HG02759 (cell line): ENCODE data around the gene ZNF598.

Experiments
- ATAC-seq: cut with Tn5 transposase; IDR thresholded peaks from one replicate; pipeline ENCODE4 v1.9.1; 2021; ENCODE audit warnings: mild to moderate bottlenecking, moderate library complexity; ENCODE audit not compliant: unreplicated experiment

ZNF598 gene

GRCh38 chr16:2008009-2008526, 1.6 kb downstream of the ZNF598 start:
- ATAC-seq: no peak

DNA sequence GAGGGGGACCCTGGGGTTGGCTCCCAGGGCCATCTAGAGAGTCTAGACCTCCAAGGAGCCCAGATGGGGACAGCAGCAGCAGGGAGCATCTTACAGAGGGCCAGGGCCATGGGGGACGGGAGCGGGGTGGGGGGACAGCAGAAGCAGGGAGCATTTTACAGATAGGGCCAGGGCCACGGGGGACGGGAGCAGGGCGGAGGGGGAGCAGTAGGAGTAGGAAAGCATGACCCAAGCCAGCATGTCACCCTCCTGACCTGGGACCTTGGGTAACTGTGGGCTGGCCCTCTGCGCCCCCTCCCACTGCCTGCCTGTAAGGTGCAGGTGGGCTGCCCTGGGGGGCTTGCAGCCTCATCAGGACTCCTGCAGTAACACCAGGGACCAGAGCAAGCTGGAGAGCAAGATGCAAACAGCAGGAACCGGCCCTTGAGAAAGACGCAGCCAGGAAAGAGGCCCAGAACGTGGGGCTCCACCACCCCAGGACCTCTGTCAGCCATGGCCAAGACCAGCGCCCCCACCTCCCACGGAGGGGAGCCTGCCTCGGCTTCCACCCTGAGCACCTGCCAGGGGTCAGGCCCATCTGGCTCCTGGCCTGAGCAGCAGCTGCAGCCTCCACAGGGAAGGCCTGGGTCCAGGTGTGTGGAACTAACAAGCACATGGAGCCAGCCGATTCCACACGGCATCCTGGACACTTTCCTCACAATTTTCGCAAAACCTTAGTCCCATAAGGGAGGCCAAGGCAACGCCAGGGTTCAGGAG, 2.4 kb downstream of the ZNF598 start:
- no peak for ATAC-seq

DNA sequence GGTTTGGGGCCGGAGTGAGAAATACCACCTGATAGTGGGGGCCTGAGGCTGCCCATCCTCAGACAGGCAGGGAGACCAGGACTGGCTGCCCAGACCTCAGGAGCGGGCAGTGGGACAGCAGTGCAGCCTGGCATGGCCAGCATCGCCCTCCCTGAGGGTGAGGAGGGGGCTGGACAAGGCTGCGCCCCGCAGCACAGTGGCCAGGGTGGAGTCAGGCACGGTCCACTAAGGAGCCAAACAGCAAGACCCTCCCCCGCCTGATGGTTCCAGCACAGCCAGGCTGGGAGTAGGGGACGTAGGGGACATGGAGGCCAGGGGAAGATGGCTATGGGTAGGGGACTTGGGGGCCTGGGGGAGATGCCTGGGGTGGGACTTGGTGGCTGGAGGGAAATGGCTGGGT, 3.3 kb downstream of the ZNF598 start:
- ATAC-seq: no peak

GRCh38 chr16:2005646-2006045, 4.0 kb downstream of the ZNF598 start:
- ATAC-seq: no peak

GRCh38 chr16:2004795-2005517, 4.7 kb downstream of the ZNF598 start:
- ATAC-seq: no peak

DNA sequence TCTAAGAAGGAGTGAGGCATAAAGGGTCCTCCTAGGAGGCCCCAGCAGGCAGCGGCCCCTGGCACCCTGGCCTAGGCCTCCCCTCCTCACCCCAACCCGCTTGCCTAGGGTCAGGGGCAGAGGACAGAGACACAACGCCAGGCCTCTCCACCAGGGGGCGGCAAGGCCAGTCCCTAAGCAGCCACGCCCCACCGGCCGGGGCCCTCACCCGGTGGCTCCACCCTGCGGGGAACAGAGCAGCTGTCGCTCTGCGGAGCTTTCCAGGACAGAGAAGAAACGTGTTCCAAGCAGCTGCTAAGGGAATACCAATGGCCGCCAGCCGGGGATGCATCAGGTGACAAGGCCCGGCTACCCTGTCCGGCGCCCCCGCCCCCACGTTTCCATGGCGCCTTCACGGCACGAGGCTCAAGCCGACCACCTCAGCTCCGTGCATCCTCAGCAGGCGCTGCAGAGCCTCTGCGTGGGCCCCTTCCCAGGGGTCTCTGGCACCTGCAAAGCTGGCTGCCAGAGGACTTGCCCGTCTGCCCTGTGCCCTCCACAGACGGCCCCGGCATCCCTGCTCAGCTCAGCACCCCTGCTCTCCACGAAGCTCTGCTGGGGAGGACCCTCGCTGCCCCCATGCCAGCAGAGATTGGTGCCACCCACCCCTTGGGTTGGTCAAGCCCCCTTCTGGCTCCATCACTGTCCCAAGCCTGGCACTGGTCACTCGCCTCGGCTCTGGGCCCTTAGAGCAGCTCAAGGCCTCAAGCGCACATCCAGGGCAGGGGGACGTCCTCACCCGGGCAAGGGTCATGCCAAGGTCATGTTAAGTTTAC, 5.6 kb downstream of the ZNF598 start:
- peak; percentile 73 for ATAC-seq

- ATAC-seq: no peak
These were observed 6.3 kb downstream of the ZNF598 start for GRCh38 chr16:2003231-2003826.

- no peak for ATAC-seq
These were observed 7.0 kb downstream of the ZNF598 start for GRCh38 chr16:2002406-2003230.

GRCh38 chr16:2001456-2002355, 7.9 kb downstream of the ZNF598 start:
- ATAC-seq: no peak

- ATAC-seq: no peak
These were observed 8.6 kb downstream of the ZNF598 start for GRCh38 chr16:2001035-2001434.

- ATAC-seq: no peak
These were observed 9.6 kb downstream of the ZNF598 start for GRCh38 chr16:1999866-2000514.

GRCh38 chr16:1998852-1999801, 10.5 kb downstream of the ZNF598 start:
- ATAC-seq: no peak

DNA sequence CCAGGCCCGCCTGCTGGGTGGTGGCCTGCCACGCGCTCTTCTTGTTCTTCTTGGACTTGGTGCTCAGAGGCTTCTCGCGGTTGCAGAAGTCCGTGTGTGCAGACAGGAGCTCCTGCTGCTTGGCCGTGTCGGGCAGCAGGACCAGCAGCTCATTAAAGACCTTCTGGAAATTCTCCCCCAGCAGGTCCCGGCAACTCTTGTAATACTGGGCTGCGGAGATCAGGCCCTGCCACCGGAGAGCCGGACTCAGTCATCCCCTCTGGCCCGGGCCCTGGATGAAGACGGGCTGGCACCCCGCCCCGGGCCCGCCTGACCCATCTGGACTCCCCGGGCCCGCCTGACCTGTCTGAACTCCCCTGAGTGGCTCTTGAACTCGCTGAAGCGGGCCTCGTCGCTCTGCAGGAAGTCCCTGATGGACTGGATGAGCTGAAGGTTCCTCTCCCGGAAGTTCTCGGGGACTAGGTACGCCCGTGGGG, 11.2 kb downstream of the ZNF598 start:
- ATAC-seq: no peak

DNA sequence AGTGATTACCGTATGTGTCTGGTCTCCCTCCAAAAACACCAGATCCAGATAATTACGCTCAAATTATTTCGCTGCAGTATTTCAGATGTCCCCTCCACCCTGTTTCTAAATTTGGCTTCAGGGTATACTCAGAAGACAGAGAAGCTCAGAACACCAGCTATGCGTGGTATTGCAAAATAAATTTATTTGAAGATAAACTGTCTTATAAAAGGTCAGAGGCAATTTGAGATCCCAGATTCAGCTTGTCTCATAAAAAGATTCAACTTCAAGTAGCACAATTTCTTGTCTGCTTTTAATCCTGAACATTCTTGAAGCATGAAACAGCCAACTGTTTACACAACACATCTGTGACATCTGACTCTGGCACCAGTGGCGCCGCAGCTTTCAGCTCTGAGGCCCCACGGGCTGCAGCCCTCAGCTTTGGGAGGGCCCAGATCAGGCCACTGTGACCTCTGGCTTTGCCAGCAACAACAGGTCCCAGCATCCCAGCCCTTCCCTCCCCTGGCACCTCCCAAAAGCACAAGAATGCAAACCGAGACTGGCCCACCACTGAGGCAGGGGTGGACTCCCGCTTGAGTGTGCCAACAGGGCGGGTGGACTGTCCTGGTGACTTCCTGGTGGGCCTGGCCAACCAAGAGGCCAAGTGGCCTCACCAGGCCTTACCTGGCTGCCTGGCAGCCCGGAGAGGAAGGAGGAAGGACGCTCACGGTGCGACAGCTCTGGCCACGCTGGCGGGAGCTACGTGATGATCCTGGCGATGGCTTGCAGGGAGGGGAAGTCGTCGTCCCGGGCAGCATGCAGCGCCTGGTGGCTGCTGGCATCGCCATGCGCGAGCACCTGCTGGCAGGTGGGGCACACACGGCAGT, 11.9 kb downstream of the ZNF598 start:
- no peak for ATAC-seq

DNA sequence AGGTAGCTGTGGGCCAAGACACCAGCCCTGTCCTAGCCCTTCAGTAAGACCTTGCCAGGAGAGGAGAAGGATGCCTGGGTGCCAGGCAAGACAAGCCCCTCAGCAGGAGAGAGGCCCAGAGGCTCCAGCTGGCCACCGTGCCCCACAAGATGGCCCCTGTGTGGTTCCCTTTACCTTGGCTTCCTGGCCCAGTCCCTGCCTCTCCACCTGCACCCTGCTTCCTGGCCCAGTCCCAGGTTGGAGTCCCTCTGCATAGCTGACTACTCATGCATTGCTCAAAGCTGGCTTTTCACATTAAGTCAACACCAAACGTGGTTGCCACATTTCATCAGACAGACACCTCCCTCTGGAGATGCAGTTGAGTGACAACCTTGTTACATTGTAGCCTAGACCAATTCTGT, 15.9 kb downstream of the ZNF598 start:
- no peak for ATAC-seq

GRCh38 chr16:1992704-1993317, 16.8 kb downstream of the ZNF598 start:
- ATAC-seq: no peak
